CD14-positive monocyte (primary cell): Measurements from ENCODE around the gene MEMO1. TPM values are rescaled to one million over a fixed set of nuclear protein-coding genes. Genes with fewer than 3 reads are reported as not detected.

ENCODE experiments used
- DNase-seq, 3 donors: peaks; one replicate each; pipeline ENCODE4 v3.0.0-alpha.2; 2011 to 2022
- H2AFZ ChIP-seq: 2 replicates; pipeline ENCODE4 v1.6.0; 2012; ENCODE audit warnings: mild to moderate bottlenecking, low read depth, low read length, inconsistent platforms; ENCODE audit not compliant: insufficient read depth, poor library complexity, severe bottlenecking
- H3K27ac ChIP-seq, 2 donors: 1 replicate in 1 of 2; 2 replicates in 1 of 2; pipeline ENCODE4 v1.5.1; 2012 to 2013; ENCODE audit warnings: low read length in 2 of 2, control low read depth in 1 of 2, inconsistent platforms in 1 of 2, low read depth in 1 of 2, mild to moderate bottlenecking in 1 of 2
- H3K27me3 ChIP-seq, 2 donors: one replicate each; pipeline versions ENCODE4 v1.6.0 to v1.6.1; 2011 to 2013; ENCODE audit warnings: low read length in 2 of 2; ENCODE audit not compliant: control insufficient read depth in 2 of 2, insufficient read depth in 2 of 2
- H3K36me3 ChIP-seq, 2 donors: replicated peaks in 1 of 2; 1 replicate in 1 of 2; 2 replicates in 1 of 2; pipeline versions ENCODE4 v1.5.1 to v1.6.1; 2012 to 2013; ENCODE audit warnings: low read length in 2 of 2, control low read depth in 1 of 2, inconsistent platforms in 1 of 2, mild to moderate bottlenecking in 1 of 2; ENCODE audit not compliant: insufficient read depth in 2 of 2, control insufficient read depth in 1 of 2
- H3K4me1 ChIP-seq, 2 donors: 1 replicate in 1 of 2; 2 replicates in 1 of 2; pipeline versions ENCODE4 v1.5.1 to v1.6.1; 2012 to 2013; ENCODE audit warnings: low read length in 2 of 2, control low read depth in 1 of 2, inconsistent platforms in 1 of 2, mild to moderate bottlenecking in 1 of 2, moderate library complexity in 1 of 2; ENCODE audit not compliant: insufficient read depth in 2 of 2, control insufficient read depth in 1 of 2
- H3K4me2 ChIP-seq: replicated peaks from 2 replicates; pipeline ENCODE3; 2012; ENCODE audit warnings: low read length, moderate library complexity, mild to moderate bottlenecking; ENCODE audit not compliant: poor library complexity, severe bottlenecking; ENCODE audit errors: extremely low read depth
- H3K4me3 ChIP-seq, 3 experiments: fragments of 200-600 bp in 1 of 3; sonication (generic) in 1 of 3; replicated peaks in 1 of 3; 1 replicate in 2 of 3; 2 replicates in 1 of 3; pipeline ENCODE4 v1.5.1; 2011 to 2013; ENCODE audit warnings: low read length in 3 of 3, mild to moderate bottlenecking in 3 of 3, control low read depth in 2 of 3, low read depth in 2 of 3, inconsistent platforms in 1 of 3, moderate library complexity in 1 of 3
- H3K79me2 ChIP-seq: 2 replicates; pipeline ENCODE4 v1.6.0; 2012; ENCODE audit warnings: mild to moderate bottlenecking, control low read depth, inconsistent platforms, low read length, moderate library complexity; ENCODE audit not compliant: insufficient read depth
- H3K9ac ChIP-seq: 2 replicates; pipeline ENCODE4 v1.6.0; 2017; ENCODE audit warnings: low read length, mild to moderate bottlenecking; ENCODE audit not compliant: insufficient read depth, poor library complexity, severe bottlenecking
- H3K9me3 ChIP-seq, 2 donors: replicated peaks in 1 of 2; 1 replicate in 1 of 2; 2 replicates in 1 of 2; pipeline versions ENCODE4 v1.5.1 to v1.6.1; 2012 to 2013; ENCODE audit warnings: low read length in 2 of 2, control low read depth in 1 of 2; ENCODE audit not compliant: control insufficient read depth in 1 of 2, insufficient read depth in 1 of 2
- H4K20me1 ChIP-seq: 2 replicates; pipeline ENCODE4 v1.6.0; 2012; ENCODE audit warnings: mild to moderate bottlenecking, low read length, control low read depth, moderate library complexity; ENCODE audit not compliant: insufficient read depth
- H3K27ac Mint-ChIP-seq, 7 donors: one replicate each; pipeline ENCODE4 v1.8.0; 2020; ENCODE audit warnings: mild to moderate bottlenecking in 7 of 7, mixed read lengths in 7 of 7, moderate library complexity in 6 of 7, inconsistent platforms in 2 of 7
- H3K27me3 Mint-ChIP-seq, 3 donors: one replicate each; pipeline ENCODE4 v1.8.0; 2021 to 2022; ENCODE audit warnings: low read depth in 3 of 3, mild to moderate bottlenecking in 3 of 3, mixed read lengths in 3 of 3, moderate library complexity in 3 of 3, inconsistent platforms in 1 of 3
- H3K36me3 Mint-ChIP-seq, 2 donors: one replicate each; pipeline ENCODE4 v1.8.0; 2020; ENCODE audit warnings: mixed read lengths in 2 of 2, inconsistent platforms in 1 of 2, mild to moderate bottlenecking in 1 of 2
- H3K4me1 Mint-ChIP-seq: one replicate; pipeline ENCODE4 v1.8.0; 2020; ENCODE audit warnings: mild to moderate bottlenecking, mixed read lengths
- H3K4me3 Mint-ChIP-seq, 2 donors: one replicate each; pipeline ENCODE4 v1.8.0; 2020; ENCODE audit warnings: mild to moderate bottlenecking in 2 of 2, mixed read lengths in 2 of 2, moderate library complexity in 1 of 2
- H3K9me3 Mint-ChIP-seq, 7 donors: one replicate each; pipeline ENCODE4 v1.8.0; 2020 to 2022; ENCODE audit warnings: mixed read lengths in 7 of 7, mild to moderate bottlenecking in 6 of 7, moderate library complexity in 6 of 7, inconsistent platforms in 2 of 7
- WGBS: methylation state at CpG from one replicate; pipeline ENCODE4 v1.1.5; 2013; ENCODE audit warnings: missing lambda C conversion rate; ENCODE audit not compliant: insufficient coverage; 5-methylcytosine and 5-hydroxymethylcytosine counted together
- intact Hi-C, 2 donors: fragments of 100-400 bp; cut with micrococcal nuclease; formaldehyde crosslinking; loops; one replicate each; pipeline versions ENCODE4 v1.15.0 to v1.15.1; 2023
- polyA plus RNA-seq, 3 donors: library from polyadenylated mRNA; depleted of rRNA in 1 of 3; unstranded in 2 of 3; stranded (reverse) in 1 of 3; fragments of 300-500 nt in 2 of 3; fragments of >200 nt in 1 of 3; fragmentation: Illumina TruSeq in 2 of 3; gene quantifications; 1 replicate in 2 of 3; 2 replicates in 1 of 3; pipeline ENCODE4 v1.2.3, GENCODE V29; 2012 to 2021
- TF ChIP-seq, protein P1 (sequence below): fragments of 200-600 bp; IDR thresholded peaks from one replicate; pipeline ENCODE4 v1.8.0; 2022; ENCODE audit warnings: antibody characterized with exemption, mild to moderate bottlenecking

The MEMO1 gene
- polyA plus RNA-seq, 3 donors: 49.5 to 63.7 (median 57.0) TPM

- Histone ChIP-seq H3K36me3 (no peaks in the 10 kb centered on the region), H3K9ac (no peak overlapping the region), H4K20me1 (no peaks in the 10 kb centered on the region), H3K27ac (no peak overlapping the region), H3K79me2 (no peaks in the 10 kb centered on the region), H3K4me2 (no peak overlapping the region), H3K27me3 (no peaks in the 10 kb centered on the region), H3K9me3 (peaks cover 18 to 24% of the 10 kb centered on the region in 2 donors), H2AFZ (no peak overlapping the region), H3K4me1 (no peaks in the 10 kb centered on the region), H3K4me3 (no peak overlapping the region)
- Mint-ChIP-seq H3K4me3 (no peak overlapping the region), H3K36me3 (no peaks in the 10 kb centered on the region), H3K27ac (no peak overlapping the region), H3K9me3 (peaks cover 14 to 38% (median 31%) of the 10 kb centered on the region in 7 donors), H3K27me3 (peaks cover 0 to 3% (median 2%) of the 10 kb centered on the region in 3 donors), H3K4me1 (no peaks in the 10 kb centered on the region)
- DNase-seq: no peak
- no CpG with 5 or more reads among the region's 2 CpGs for whole genome bisulfite sequencing
- TF ChIP-seq, protein P1, sequence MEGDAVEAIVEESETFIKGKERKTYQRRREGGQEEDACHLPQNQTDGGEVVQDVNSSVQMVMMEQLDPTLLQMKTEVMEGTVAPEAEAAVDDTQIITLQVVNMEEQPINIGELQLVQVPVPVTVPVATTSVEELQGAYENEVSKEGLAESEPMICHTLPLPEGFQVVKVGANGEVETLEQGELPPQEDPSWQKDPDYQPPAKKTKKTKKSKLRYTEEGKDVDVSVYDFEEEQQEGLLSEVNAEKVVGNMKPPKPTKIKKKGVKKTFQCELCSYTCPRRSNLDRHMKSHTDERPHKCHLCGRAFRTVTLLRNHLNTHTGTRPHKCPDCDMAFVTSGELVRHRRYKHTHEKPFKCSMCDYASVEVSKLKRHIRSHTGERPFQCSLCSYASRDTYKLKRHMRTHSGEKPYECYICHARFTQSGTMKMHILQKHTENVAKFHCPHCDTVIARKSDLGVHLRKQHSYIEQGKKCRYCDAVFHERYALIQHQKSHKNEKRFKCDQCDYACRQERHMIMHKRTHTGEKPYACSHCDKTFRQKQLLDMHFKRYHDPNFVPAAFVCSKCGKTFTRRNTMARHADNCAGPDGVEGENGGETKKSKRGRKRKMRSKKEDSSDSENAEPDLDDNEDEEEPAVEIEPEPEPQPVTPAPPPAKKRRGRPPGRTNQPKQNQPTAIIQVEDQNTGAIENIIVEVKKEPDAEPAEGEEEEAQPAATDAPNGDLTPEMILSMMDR: no peak
- intact Hi-C loops: no loop called here
Observed at GRCh38 chr2:31831585-31831984, 179.2 kb downstream of the MEMO1 start.

DNA sequence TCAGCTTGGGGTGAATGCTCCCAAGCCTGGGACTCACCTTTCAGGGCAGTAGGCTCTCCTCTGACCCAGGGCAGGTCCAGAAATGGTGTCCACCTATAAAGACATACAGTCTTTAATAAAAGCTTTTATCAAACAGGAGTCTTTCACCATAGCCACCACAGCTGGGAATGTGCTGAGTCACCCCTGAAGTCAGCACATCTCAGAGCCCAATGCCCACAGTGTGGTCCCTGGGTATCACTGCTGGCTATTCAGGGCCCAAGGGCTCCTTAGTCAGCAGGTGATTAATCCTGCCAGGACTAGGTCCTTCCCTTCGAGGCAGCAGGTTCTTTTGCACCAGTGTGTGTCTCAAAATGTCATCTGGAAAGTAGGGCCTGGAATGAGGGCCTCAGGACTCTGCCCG, 181.9 kb downstream of the MEMO1 start:
- Histone ChIP-seq H3K36me3 (no peaks in the 10 kb centered on the region), H3K4me1 (no peaks in the 10 kb centered on the region), H3K9ac (no peak overlapping the region), H3K4me3 (no peak overlapping the region), H3K79me2 (no peaks in the 10 kb centered on the region), H3K4me2 (no peak overlapping the region), H4K20me1 (no peaks in the 10 kb centered on the region), H3K27me3 (no peaks in the 10 kb centered on the region), H3K27ac (no peak overlapping the region), H2AFZ (no peak overlapping the region), H3K9me3 (peaks cover 18 to 24% of the 10 kb centered on the region in 2 donors)
- DNase-seq: no peak
- Mint-ChIP-seq H3K27me3 (peaks cover under 1 to 3% (median 2%) of the 10 kb centered on the region in 3 donors), H3K36me3 (no peaks in the 10 kb centered on the region), H3K4me3 (no peak overlapping the region), H3K27ac (no peak overlapping the region), H3K9me3 (peaks cover 20 to 51% (median 35%) of the 10 kb centered on the region in 7 donors), H3K4me1 (no peaks in the 10 kb centered on the region)
- TF ChIP-seq, protein P1: no peak
- intact Hi-C loops: no loop called here
- WGBS: 89% methylated on average over 1 of the region's 2 CpGs
